GM12878 (cell line): Measurements from ENCODE around the gene PPARA. TPM values are rescaled to one million over a fixed set of nuclear protein-coding genes. Genes with fewer than 3 reads are reported as not detected.

ENCODE experiments used
- ATAC-seq: fragments of 200-7000 bp; cut with Tn5 transposase; 3 replicates; pipeline ENCODE4 v1.9.1; 2020; ENCODE audit warnings: mild to moderate bottlenecking, moderate library complexity
- BruUV-seq: library from RNA; stranded (reverse); fragments of 400-500 nt; replicated peaks from 2 replicates; lab custom pipeline; 2021; lab: Mats Ljungman, UMichigan
- CTCF ChIA-PET: fragments of 300-600 bp; sonication (Branson Sonifier 250); formaldehyde crosslinking; extraction: SDS; loops from one replicate; lab custom pipeline; 2021; ENCODE audit warnings: inconsistent platforms; lab: Yijun Ruan, JAX
- POLR2A ChIA-PET: fragments of 350-600 bp; formaldehyde crosslinking; extraction: SDS; loops from one replicate; lab custom pipeline; 2021; ENCODE audit warnings: inconsistent platforms; lab: Charles Lee
- RAD21 ChIA-PET: fragments of 300-600 bp; sonication (Branson Sonifier 250); formaldehyde crosslinking; loops from one replicate; lab custom pipeline; 2023; ENCODE audit warnings: antibody characterized with exemption; ENCODE audit not compliant: unreplicated experiment; lab: Charles Lee
- SMC1A ChIA-PET: fragments of 300-600 bp; sonication (Branson Sonifier 250); formaldehyde crosslinking; loops from one replicate; lab custom pipeline; 2023; ENCODE audit not compliant: unreplicated experiment, uncharacterized antibody; lab: Charles Lee
- DNase-seq: peaks from one replicate; pipeline ENCODE4 v3.0.0-alpha.2; 2011; ENCODE audit warnings: low read depth, low spot score
- FAIRE-seq: peaks from 3 replicates; lab custom pipeline; 2011; peaks lifted over from hg19 to GRCh38; lab: Jason Lieb, UNC
- H2AFZ ChIP-seq: 2 replicates; pipeline ENCODE4 v1.6.0; 2011; ENCODE audit warnings: low read depth, low read length, control low read depth; ENCODE audit not compliant: control insufficient read depth
- H3K27ac ChIP-seq: 2 replicates; pipeline ENCODE4 v1.5.1; 2011; ENCODE audit warnings: control low read depth; ENCODE audit not compliant: control insufficient read depth, insufficient read depth
- H3K27me3 ChIP-seq, 2 experiments: replicated peaks in 1 of 2; 2 replicates each; pipeline versions ENCODE4 v1.6.0 to v1.6.1; 2011; ENCODE audit warnings: low read length in 1 of 2; ENCODE audit not compliant: control insufficient read depth in 2 of 2, insufficient read depth in 2 of 2
- H3K36me3 ChIP-seq, 2 experiments: 2 replicates each; pipeline ENCODE4 v1.5.1; 2011; ENCODE audit warnings: low read length in 1 of 2; ENCODE audit not compliant: control insufficient read depth in 2 of 2, insufficient read depth in 2 of 2
- H3K4me1 ChIP-seq: 2 replicates; pipeline ENCODE4 v1.6.1; 2011; ENCODE audit warnings: mild to moderate bottlenecking, low read length, moderate library complexity, mixed read lengths; ENCODE audit not compliant: control insufficient read depth, insufficient read depth
- H3K4me2 ChIP-seq: 2 replicates; pipeline ENCODE4 v1.6.0; 2011; ENCODE audit warnings: control low read depth; ENCODE audit not compliant: control insufficient read depth, insufficient read depth
- H3K4me3 ChIP-seq: fragments of 200-600 bp; sonication (generic); 2 replicates; pipeline ENCODE4 v1.5.1; 2016
- H3K79me2 ChIP-seq: 2 replicates; pipeline ENCODE4 v1.6.0; 2011; ENCODE audit warnings: low read length; ENCODE audit not compliant: control insufficient read depth, insufficient read depth
- H3K9ac ChIP-seq: 2 replicates; pipeline ENCODE4 v1.8.0; 2011; ENCODE audit warnings: low read length, control low read depth, mixed read lengths; ENCODE audit not compliant: control insufficient read depth, insufficient read depth
- H3K9me3 ChIP-seq: replicated peaks from 3 replicates; pipeline ENCODE4 v1.5.1; 2011; ENCODE audit warnings: mild to moderate bottlenecking, low read length; ENCODE audit not compliant: control insufficient read depth, insufficient read depth
- H4K20me1 ChIP-seq: 2 replicates; pipeline ENCODE4 v1.6.0; 2011; ENCODE audit not compliant: control insufficient read depth, insufficient read depth
- PAX5 ChIP-seq: IDR thresholded peaks from 2 replicates; pipeline ENCODE4 v1.6.1; 2011; ENCODE audit warnings: low read depth, low read length, borderline replicate concordance
- ZZZ3 ChIP-seq: IDR thresholded peaks from 2 replicates; pipeline ENCODE4 v1.6.1; 2011; ENCODE audit warnings: low read depth; ENCODE audit not compliant: control insufficient read depth, insufficient read length
- WGBS: methylation state at CpG from one replicate; pipeline ENCODE4 v1.1.6; 2016; ENCODE audit warnings: low lambda C conversion rate; ENCODE audit not compliant: insufficient replicate concordance, insufficient coverage; ENCODE audit errors: missing lambda C conversion rate; 5-methylcytosine and 5-hydroxymethylcytosine counted together
- in situ Hi-C: fragments of 300-500 bp; cut with MboI; formaldehyde crosslinking; loops from 9 replicates; pipeline ENCODE4 v1.14.3; 2018; ENCODE audit warnings: mixed read lengths
- intact Hi-C: fragments of 100-400 bp; cut with micrococcal nuclease; formaldehyde crosslinking; loops from one replicate; pipeline ENCODE4 v1.14.2; 2022; ENCODE audit not compliant: unreplicated experiment
- polyA plus RNA-seq, 11 experiments: library from polyadenylated mRNA; depleted of rRNA in 4 of 11; unstranded in 6 of 11; stranded (reverse) in 5 of 11; fragments of >200 nt; fragmentation: Nextera tagmentation in 4 of 11; fragmentation: Illumina TruSeq in 1 of 11; extraction: Ambion mirVana in 4 of 11; extraction: Trizol in 1 of 11; gene quantifications; 1 replicate in 1 of 11; 2 replicates in 10 of 11; pipeline versions ENCODE4 v1.2.1 to v1.2.3, GENCODE V29; 2011 to 2016; ENCODE audit warnings: inconsistent platforms in 2 of 11, missing spikeins in 2 of 11, low read depth in 1 of 11
- total RNA-seq, 4 experiments: library from RNA; depleted of rRNA in 3 of 4; stranded (reverse); fragments of >200 nt in 3 of 4; fragmentation: Illumina TruSeq in 1 of 4; extraction: Trizol in 1 of 4; gene quantifications; 2 replicates each; pipeline versions ENCODE4 v1.2.1 to v1.2.3, GENCODE V29; 2013 to 2021
- TF ChIP-seq, protein P1 (sequence below): fragments of 450-650 bp; IDR thresholded peaks from 2 replicates; pipeline ENCODE4 v1.6.1; 2018; ENCODE audit warnings: mild to moderate bottlenecking, low read depth, moderate library complexity; ENCODE audit not compliant: partially characterized antibody
- TF ChIP-seq, protein P2 (sequence below): fragments of 450-650 bp; formaldehyde crosslinking; IDR thresholded peaks from 2 replicates; pipeline ENCODE4 v1.5.0; 2022; ENCODE audit warnings: mild to moderate bottlenecking, missing genetic modification characterization

Gene PPARA
- total and polyA plus RNA-seq, 10 of the 15 experiments (the other 5 are each of a cell fraction or from before 2014, with no cell fraction given): 0.72 to 10.4 (median 4.6) TPM

DNA sequence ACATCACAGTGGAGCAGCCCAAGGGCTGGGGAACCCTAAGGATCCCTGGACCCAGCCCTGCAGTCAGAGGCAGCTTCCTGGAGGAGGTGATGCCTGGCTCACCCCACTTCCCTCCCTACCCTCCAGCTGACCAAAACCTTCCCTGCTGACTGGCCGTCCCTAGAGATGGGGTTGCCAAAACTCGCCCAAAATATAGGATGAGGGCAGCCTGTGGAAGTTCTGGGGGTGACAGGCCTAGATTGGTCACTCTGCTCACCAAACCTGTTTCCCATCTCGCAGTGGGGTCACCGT, 35.0 kb upstream of the PPARA start:
- CTCF ChIA-PET: interaction anchor here (0.6 to 7.4 kb wide), 6 partner anchors 100 to 124 kb away, joined by 3 to 109 read pairs (median 6); no protein-coding TSS in a partner anchor
- ATAC-seq: no peak
- no TSS peak for BruUV-seq
- 58% methylated on average over 4 of the region's 4 CpGs for WGBS
- SMC1A ChIA-PET: interaction anchor here (1.2 to 1.8 kb wide), 2 partner anchors 110 to 119 kb away, joined by 5 to 7 read pairs; no protein-coding TSS in a partner anchor
- H3K4me3 ChIP-seq: no peak overlapping the region
- intact Hi-C loops (no loop called here), in situ Hi-C loops (loop anchor here (5.0 kb wide), 1 partner anchor 103 kb away; no protein-coding TSS in a partner anchor)
- no peaks in the 10 kb centered on the region for H3K4me1 ChIP-seq
- no peak for DNase-seq
- H3K9me3 ChIP-seq: no peaks in the 10 kb centered on the region
- H3K9ac ChIP-seq: no peak overlapping the region
- no peak overlapping the region for H2AFZ ChIP-seq
- H3K36me3 ChIP-seq: no peaks in the 10 kb centered on the region
- H3K27ac ChIP-seq: no peak overlapping the region
- RAD21 ChIA-PET: interaction anchor here (1.0 to 4.3 kb wide), 3 partner anchors 108 to 119 kb away, joined by 3 to 88 read pairs (median 4); no protein-coding TSS in a partner anchor
- no peaks in the 10 kb centered on the region for H3K79me2 ChIP-seq
- no peaks in the 10 kb centered on the region; the same call in 1 of the 2 replicates for H4K20me1 ChIP-seq
- TF ChIP-seq, protein P1, sequence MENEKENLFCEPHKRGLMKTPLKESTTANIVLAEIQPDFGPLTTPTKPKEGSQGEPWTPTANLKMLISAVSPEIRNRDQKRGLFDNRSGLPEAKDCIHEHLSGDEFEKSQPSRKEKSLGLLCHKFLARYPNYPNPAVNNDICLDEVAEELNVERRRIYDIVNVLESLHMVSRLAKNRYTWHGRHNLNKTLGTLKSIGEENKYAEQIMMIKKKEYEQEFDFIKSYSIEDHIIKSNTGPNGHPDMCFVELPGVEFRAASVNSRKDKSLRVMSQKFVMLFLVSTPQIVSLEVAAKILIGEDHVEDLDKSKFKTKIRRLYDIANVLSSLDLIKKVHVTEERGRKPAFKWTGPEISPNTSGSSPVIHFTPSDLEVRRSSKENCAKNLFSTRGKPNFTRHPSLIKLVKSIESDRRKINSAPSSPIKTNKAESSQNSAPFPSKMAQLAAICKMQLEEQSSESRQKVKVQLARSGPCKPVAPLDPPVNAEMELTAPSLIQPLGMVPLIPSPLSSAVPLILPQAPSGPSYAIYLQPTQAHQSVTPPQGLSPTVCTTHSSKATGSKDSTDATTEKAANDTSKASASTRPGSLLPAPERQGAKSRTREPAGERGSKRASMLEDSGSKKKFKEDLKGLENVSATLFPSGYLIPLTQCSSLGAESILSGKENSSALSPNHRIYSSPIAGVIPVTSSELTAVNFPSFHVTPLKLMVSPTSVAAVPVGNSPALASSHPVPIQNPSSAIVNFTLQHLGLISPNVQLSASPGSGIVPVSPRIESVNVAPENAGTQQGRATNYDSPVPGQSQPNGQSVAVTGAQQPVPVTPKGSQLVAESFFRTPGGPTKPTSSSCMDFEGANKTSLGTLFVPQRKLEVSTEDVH: no peak
- TF ChIP-seq PAX5 (no peak), ZZZ3 (no peak)
- TF ChIP-seq, protein P2, sequence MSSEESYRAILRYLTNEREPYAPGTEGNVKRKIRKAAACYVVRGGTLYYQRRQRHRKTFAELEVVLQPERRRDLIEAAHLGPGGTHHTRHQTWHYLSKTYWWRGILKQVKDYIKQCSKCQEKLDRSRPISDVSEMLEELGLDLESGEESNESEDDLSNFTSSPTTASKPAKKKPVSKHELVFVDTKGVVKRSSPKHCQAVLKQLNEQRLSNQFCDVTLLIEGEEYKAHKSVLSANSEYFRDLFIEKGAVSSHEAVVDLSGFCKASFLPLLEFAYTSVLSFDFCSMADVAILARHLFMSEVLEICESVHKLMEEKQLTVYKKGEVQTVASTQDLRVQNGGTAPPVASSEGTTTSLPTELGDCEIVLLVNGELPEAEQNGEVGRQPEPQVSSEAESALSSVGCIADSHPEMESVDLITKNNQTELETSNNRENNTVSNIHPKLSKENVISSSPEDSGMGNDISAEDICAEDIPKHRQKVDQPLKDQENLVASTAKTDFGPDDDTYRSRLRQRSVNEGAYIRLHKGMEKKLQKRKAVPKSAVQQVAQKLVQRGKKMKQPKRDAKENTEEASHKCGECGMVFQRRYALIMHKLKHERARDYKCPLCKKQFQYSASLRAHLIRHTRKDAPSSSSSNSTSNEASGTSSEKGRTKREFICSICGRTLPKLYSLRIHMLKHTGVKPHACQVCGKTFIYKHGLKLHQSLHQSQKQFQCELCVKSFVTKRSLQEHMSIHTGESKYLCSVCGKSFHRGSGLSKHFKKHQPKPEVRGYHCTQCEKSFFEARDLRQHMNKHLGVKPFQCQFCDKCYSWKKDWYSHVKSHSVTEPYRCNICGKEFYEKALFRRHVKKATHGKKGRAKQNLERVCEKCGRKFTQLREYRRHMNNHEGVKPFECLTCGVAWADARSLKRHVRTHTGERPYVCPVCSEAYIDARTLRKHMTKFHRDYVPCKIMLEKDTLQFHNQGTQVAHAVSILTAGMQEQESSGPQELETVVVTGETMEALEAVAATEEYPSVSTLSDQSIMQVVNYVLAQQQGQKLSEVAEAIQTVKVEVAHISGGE (CRISPR knock-in tag): no peak
- no peaks in the 10 kb centered on the region; a peak in 1 of 4 replicates for H3K27me3 ChIP-seq
- FAIRE-seq: no peak
- POLR2A ChIA-PET: interaction anchor here (1.5 kb wide), 1 partner anchor 109 kb away, joined by 4 read pairs; no protein-coding TSS in a partner anchor
- no peak overlapping the region for H3K4me2 ChIP-seq
